Neutrophil (primary cell): ENCODE data around the gene EXOC3L1.

Source experiments
- H3K27ac ChIP-seq: fragments of 200-600 bp; sonication (generic); 2 replicates; pipeline ENCODE4 v1.5.1; 2016; ENCODE audit warnings: mild to moderate bottlenecking, moderate library complexity
- H3K27me3 ChIP-seq: fragments of 200-600 bp; sonication (generic); 2 replicates; pipeline ENCODE4 v1.6.0; 2016; ENCODE audit warnings: mild to moderate bottlenecking
- H3K36me3 ChIP-seq: fragments of 200-600 bp; sonication (generic); 2 replicates; pipeline ENCODE4 v1.5.1; 2017
- H3K4me1 ChIP-seq, 2 experiments: fragments of 200-600 bp in 1 of 2; sonication (generic) in 1 of 2; 1 replicate in 1 of 2; 2 replicates in 1 of 2; pipeline versions ENCODE4 v1.5.1 to v1.6.1; 2013 to 2016; ENCODE audit warnings: low read depth in 1 of 2, low read length in 1 of 2, mild to moderate bottlenecking in 1 of 2, moderate library complexity in 1 of 2; ENCODE audit not compliant: control insufficient read depth in 1 of 2, insufficient read depth in 1 of 2
- H3K4me3 ChIP-seq, 2 experiments: fragments of 200-600 bp in 1 of 2; sonication (generic) in 1 of 2; 1 replicate in 1 of 2; 2 replicates in 1 of 2; pipeline ENCODE4 v1.5.1; 2013 to 2016; ENCODE audit warnings: low read depth in 1 of 2, low read length in 1 of 2, mild to moderate bottlenecking in 1 of 2, moderate library complexity in 1 of 2
- H3K9me3 ChIP-seq: fragments of 200-600 bp; sonication (generic); 2 replicates; pipeline ENCODE4 v1.5.1; 2016
- TF ChIP-seq, protein P1 (sequence below): fragments of 200-600 bp; sonication (generic); IDR thresholded peaks from 2 replicates; pipeline ENCODE4 v1.5.1; 2016; ENCODE audit warnings: antibody characterized with exemption

EXOC3L1 gene

GRCh38 chr16:67150047-67150832, 39.7 kb downstream of the EXOC3L1 start:
- peak overlapping the region; percentile 23 to 32 for H3K4me3 ChIP-seq
- H3K4me1 ChIP-seq: peaks cover 39 to 53% of the 10 kb centered on the region in 2 experiments
- peaks cover 48% of the 10 kb centered on the region for H3K36me3 ChIP-seq
- no peak overlapping the region for H3K27ac ChIP-seq
- peaks cover 63% of the 10 kb centered on the region for H3K27me3 ChIP-seq
- no peaks in the 10 kb centered on the region for H3K9me3 ChIP-seq
- TF ChIP-seq, protein P1, sequence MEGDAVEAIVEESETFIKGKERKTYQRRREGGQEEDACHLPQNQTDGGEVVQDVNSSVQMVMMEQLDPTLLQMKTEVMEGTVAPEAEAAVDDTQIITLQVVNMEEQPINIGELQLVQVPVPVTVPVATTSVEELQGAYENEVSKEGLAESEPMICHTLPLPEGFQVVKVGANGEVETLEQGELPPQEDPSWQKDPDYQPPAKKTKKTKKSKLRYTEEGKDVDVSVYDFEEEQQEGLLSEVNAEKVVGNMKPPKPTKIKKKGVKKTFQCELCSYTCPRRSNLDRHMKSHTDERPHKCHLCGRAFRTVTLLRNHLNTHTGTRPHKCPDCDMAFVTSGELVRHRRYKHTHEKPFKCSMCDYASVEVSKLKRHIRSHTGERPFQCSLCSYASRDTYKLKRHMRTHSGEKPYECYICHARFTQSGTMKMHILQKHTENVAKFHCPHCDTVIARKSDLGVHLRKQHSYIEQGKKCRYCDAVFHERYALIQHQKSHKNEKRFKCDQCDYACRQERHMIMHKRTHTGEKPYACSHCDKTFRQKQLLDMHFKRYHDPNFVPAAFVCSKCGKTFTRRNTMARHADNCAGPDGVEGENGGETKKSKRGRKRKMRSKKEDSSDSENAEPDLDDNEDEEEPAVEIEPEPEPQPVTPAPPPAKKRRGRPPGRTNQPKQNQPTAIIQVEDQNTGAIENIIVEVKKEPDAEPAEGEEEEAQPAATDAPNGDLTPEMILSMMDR: no peak

DNA sequence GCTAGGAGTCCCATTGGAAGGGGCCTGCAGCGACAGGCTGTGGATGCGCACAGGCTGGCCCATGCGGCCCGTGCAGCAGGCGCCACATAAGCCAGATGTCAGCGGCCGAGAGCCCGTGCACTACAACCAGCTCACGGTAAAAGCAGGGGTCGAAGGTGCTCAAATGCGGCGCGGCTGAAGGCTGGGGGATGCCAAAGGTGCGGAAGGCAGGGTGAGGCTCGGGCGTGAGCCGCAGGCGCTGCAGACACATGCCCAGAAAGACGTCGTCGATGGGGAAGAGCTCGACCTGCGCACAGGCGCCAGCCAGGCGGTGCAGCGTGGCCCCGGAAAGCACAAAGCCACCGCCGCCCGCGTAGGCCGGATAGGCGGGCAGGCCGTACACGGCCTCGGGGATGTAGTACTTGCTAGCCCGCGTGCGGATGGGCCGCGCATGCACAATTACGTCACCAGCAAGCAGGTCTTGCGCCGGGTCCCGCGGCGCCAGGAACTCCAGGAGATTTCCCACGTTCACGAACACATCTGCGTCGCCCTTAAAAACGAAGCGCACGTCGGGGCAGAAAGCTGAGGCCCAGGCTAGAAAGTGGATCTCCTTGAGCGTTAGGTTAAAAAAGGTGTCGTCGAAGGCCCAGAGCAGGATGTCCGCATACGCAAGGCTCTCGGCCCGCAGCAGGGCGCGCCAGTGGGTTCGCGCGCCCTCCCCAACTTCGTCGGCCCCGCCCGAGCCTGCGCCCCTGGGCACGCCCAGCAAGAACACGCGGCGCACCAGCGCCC, 40.5 kb downstream of the EXOC3L1 start:
- Histone ChIP-seq H3K4me3 (peak overlapping the region in 1 of 2 experiments; percentile 23), H3K9me3 (no peaks in the 10 kb centered on the region), H3K36me3 (peaks cover 53% of the 10 kb centered on the region), H3K27ac (no peak overlapping the region), H3K27me3 (peaks cover 55% of the 10 kb centered on the region), H3K4me1 (peaks cover 44 to 53% of the 10 kb centered on the region in 2 experiments)
- TF ChIP-seq, protein P1: no peak

DNA sequence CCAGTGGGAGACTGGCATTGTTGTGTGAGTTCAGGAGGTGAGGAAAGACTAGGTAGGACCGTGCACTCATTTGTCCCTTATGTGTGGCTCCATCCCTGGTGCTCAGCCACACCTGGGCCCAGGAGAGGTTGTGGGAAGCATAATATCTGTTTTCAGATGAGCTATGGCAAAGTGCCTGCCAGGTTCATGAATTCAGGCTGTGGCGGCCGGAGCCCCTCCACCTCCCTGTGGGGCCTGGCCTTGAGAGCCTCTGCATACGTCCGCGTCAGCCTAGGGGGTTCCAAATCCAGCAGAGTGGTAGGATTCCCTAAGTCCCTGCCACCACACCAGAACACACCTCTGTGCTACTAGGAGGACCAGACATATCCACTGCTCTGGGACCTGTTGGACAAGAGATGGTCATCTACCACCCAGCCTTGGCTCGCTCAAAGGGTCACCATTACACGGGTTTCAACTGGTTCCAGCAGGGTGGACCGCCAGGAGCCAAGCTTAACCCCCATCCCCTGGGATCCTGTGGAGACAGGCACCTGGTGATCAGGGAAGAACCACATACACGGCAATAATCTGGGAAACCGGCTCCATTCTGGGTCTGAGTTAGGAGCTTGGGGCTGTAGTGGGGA, 41.2 kb downstream of the EXOC3L1 start:
- Histone ChIP-seq H3K36me3 (peaks cover 53% of the 10 kb centered on the region), H3K9me3 (no peaks in the 10 kb centered on the region), H3K27ac (no peak overlapping the region), H3K27me3 (peaks cover 48% of the 10 kb centered on the region), H3K4me1 (peaks cover 44 to 47% of the 10 kb centered on the region in 2 experiments), H3K4me3 (no peak overlapping the region)
- TF ChIP-seq, protein P1: no peak

DNA sequence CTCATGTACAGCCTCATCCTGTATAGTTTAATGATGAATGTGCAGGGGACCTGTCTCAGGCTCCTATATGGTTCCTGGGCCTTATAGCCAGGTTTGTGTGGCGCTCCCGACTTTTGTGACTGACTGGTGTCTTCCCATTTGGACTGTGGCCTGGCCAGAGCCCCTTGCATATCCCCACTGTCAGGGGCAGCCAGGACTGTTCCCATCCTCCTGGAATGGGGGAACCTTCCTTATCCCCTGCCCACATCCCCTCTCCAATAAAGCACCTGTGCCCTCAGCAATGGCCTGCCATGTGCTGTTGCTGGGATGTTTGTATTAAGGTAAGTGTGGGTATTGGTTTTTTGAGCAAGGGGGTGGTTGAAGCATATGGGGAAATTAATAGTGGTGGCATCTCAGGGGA, 41.7 kb downstream of the EXOC3L1 start:
- H3K4me3 ChIP-seq: no peak overlapping the region
- TF ChIP-seq, protein P1: no peak
- H3K4me1 ChIP-seq: peaks cover 41 to 47% of the 10 kb centered on the region in 2 experiments
- no peaks in the 10 kb centered on the region for H3K9me3 ChIP-seq
- no peak overlapping the region for H3K27ac ChIP-seq
- H3K27me3 ChIP-seq: peaks cover 45% of the 10 kb centered on the region
- peaks cover 59% of the 10 kb centered on the region for H3K36me3 ChIP-seq

DNA sequence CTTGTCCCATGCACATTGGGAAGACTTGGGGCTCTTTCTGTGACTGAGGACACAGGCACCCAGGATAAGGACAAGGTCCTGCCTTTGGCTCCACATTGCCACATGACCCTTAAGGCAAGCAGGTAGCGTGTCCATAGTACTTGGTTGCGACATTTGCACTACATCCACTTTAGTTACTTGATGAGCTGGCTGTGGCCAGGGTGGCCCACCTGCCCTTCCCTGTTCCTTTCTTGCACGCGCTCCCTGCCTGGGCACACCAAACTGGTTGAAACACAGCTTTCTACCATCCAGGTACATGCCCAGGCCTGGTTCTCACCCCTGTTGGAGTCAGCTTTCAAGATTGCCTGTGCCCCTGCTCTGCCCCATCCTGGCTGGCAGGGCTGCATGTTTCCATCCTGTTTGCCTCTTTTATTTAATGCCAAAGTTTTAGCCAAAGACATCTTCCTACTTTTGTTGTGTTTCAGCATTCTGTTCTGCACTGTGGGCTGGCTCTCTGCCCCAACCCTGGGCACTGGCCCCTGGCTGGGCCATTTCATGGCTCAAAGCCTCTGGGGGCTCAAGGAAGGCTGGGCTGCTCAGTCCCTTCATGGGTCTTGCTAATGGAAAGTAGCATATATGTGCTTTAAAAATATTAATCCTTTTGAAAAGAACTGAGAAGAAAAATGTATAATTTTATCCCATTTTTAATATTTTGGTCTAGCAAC, 42.3 kb downstream of the EXOC3L1 start:
- H3K27me3 ChIP-seq: peaks cover 38% of the 10 kb centered on the region
- H3K4me3 ChIP-seq: no peak overlapping the region
- TF ChIP-seq, protein P1: no peak

More for the DNA sequence above, 42.3 kb downstream of the EXOC3L1 start:
- Histone ChIP-seq H3K4me1 (peaks cover 41 to 47% of the 10 kb centered on the region in 2 experiments), H3K27ac (no peak overlapping the region), H3K36me3 (peaks cover 65% of the 10 kb centered on the region), H3K9me3 (no peaks in the 10 kb centered on the region)
